ENCODE data around the gene AK6.
"Not testable (repeated sequence)": the region's sequence is repeated elsewhere in the genome, so short reads cannot be mapped to it uniquely, and the experiment has no call there.

Gene AK6

GRCh38 chr5:69334793-69335268 is 34.5 kb downstream of the AK6 start:
- DNase-seq: peak; percentile 75

GRCh38 chr5:69333668-69334315 is 35.5 kb downstream of the AK6 start:
- DNase-seq: not testable (repeated sequence)

GRCh38 chr5:69331528-69332445 is 37.5 kb downstream of the AK6 start:
- no peak for DNase-seq

GRCh38 chr5:69329905-69330489 is 39.3 kb downstream of the AK6 start:
- DNase-seq: no peak

- no peak for DNase-seq
These were observed 43.0 kb downstream of the AK6 start for GRCh38 chr5:69326365-69326764.

- DNase-seq: no peak
These were observed 51.9 kb downstream of the AK6 start for GRCh38 chr5:69317391-69317790.

GRCh38 chr5:69315972-69316371 is 53.3 kb downstream of the AK6 start:
- no peak for DNase-seq

GRCh38 chr5:69313428-69313827 is 55.9 kb downstream of the AK6 start:
- no peak for DNase-seq

- no peak for DNase-seq
These were observed 56.7 kb downstream of the AK6 start for GRCh38 chr5:69312459-69313160.

GRCh38 chr5:69309380-69309779 is 59.9 kb downstream of the AK6 start:
- DNase-seq: no peak

GRCh38 chr5:69308046-69308553 is 61.2 kb downstream of the AK6 start:
- no peak for DNase-seq

- no peak for DNase-seq
These were observed 63.8 kb downstream of the AK6 start for GRCh38 chr5:69305512-69305911.

Measured in NCI-H2029 (cell line).